Stomach (tissue), 4 donors: ENCODE measurements around the gene ULBP3.

Experiments
- CTCF ChIP-seq, 7 experiments: fragments of 450-650 bp in 4 of 7; fragments of 200-600 bp in 3 of 7; sonication (generic) in 3 of 7; IDR thresholded peaks; one replicate each; pipeline ENCODE4 v1.5.1; 2016 to 2019; ENCODE audit warnings: antibody characterized with exemption in 7 of 7, control low read depth in 2 of 7, mild to moderate bottlenecking in 1 of 7
- EP300 ChIP-seq: sonication (generic); formaldehyde crosslinking; IDR thresholded peaks from one replicate; pipeline ENCODE4 v1.6.1; 2017; ENCODE audit warnings: antibody characterized with exemption
- POLR2A ChIP-seq, 4 donors: fragments of 450-650 bp; IDR thresholded peaks; one replicate each; pipeline ENCODE4 v1.6.1; 2016; ENCODE audit warnings: antibody characterized with exemption in 4 of 4, control low read depth in 2 of 4, mild to moderate bottlenecking in 1 of 4, moderate library complexity in 1 of 4
- POLR2AphosphoS5 ChIP-seq, 3 donors: sonication (generic); formaldehyde crosslinking; IDR thresholded peaks; one replicate each; pipeline ENCODE4 v1.6.1; 2016; ENCODE audit warnings: antibody characterized with exemption in 3 of 3

DNA sequence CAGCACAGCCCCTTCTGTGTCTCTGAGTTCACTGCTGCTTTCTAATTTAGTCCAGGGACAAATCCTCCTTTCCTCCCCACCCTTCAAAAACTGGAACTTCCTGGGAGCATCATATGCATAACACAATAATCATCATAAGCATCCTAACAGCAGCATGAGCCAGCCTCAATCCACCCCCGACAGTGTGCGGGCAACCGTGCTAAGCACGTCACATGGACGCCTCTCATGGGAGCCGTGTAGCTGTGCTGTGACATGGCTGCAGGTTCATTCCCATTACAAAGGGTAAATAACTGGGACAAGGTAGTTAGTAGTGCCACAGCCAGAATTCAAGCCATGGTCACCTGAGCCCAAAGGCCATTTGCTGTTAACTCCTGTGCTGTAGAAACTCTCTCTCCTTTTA lies 24.5 kb upstream of the ULBP3 start:
- TF ChIP-seq POLR2A (IDR thresholded peaks at IDR 0.05) (no peak), CTCF (IDR thresholded peaks at IDR 0.05) (no peak), EP300 (no peak), POLR2AphosphoS5 (IDR thresholded peaks at IDR 0.05) (no peak)
